ENCODE results near the gene TMEM145.
"Not testable (repeated sequence)": the region's sequence is repeated elsewhere in the genome, so short reads cannot be mapped to it uniquely, and the experiment has no call there.

The TMEM145 gene

DNA sequence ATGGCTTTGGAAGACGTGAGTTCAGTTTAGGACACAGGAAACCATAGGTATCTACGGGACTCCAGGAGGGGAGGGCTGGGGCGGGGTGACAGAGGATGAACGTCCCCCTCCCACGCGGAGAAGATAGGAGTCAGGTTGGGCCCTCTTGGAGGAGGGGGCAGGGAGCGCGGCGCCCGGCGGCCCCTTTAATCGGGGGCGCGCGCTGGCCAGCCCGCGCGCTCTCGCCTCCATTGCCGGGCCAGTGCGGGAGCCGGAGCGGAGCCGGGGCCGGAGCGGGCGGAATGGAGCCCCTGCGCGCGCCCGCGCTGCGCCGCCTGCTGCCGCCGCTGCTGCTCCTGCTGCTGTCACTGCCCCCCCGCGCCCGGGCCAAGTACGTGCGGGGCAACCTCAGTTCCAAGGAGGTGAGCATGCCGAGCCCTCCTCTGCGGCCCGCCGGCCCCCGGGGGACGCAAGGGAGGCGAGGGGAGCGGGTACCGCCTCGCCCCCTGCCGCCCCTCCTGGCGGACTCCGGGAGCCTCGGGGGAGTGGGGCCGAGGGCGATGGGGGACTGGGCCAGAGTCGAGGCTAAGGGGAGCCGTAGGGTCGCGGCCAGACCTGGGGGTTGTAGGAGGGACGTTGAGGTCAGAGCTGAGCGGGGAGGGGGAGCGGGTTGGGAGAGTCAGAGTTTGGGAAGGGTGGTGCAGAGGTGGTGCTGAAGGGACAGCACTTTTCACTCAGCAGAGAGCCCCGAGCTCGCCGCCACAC lies at the start of gene TMEM145:
TSS of gene TMEM145 (plus strand) at position 214 of the 744 bp plus-strand sequence. CDS start at position 282, 68 bp downstream.
- Histone ChIP-seq H3K27me3 (ENCODE audit: control insufficient read depth, insufficient read depth, low read length) (peaks cover 23% of the 10 kb centered on the region), H3K9ac (ENCODE audit: low read depth, low read length) (no peak within 1 kb of the TSS)

GRCh38 chr19:42266105-42266504 lies 47.0 kb upstream of the TMEM145 start:
- H3K4me1 ChIP-seq (ENCODE audit: control insufficient read depth, insufficient read depth, low read length); H3K9me3 ChIP-seq (ENCODE audit: control insufficient read depth, insufficient read depth, low read length); H3K27me3 ChIP-seq (ENCODE audit: control insufficient read depth, insufficient read depth, low read length); H3K36me3 ChIP-seq (ENCODE audit: control insufficient read depth, insufficient read depth, low read length); H3K4me3 ChIP-seq (ENCODE audit: low read depth, low read length); H3K9ac ChIP-seq (ENCODE audit: low read depth, low read length): not testable (repeated sequence)

More for the DNA sequence above, at the start of gene TMEM145:
- Histone ChIP-seq H3K4me1 (ENCODE audit: control insufficient read depth, insufficient read depth, low read length) (no peaks in the 10 kb centered on the region), H3K4me3 (ENCODE audit: low read depth, low read length) (peak within 1 kb of the TSS; percentile 66), H3K36me3 (ENCODE audit: control insufficient read depth, insufficient read depth, low read length) (no peaks in the 10 kb centered on the region), H3K9me3 (ENCODE audit: control insufficient read depth, insufficient read depth, low read length) (no peaks in the 10 kb centered on the region)

DNA sequence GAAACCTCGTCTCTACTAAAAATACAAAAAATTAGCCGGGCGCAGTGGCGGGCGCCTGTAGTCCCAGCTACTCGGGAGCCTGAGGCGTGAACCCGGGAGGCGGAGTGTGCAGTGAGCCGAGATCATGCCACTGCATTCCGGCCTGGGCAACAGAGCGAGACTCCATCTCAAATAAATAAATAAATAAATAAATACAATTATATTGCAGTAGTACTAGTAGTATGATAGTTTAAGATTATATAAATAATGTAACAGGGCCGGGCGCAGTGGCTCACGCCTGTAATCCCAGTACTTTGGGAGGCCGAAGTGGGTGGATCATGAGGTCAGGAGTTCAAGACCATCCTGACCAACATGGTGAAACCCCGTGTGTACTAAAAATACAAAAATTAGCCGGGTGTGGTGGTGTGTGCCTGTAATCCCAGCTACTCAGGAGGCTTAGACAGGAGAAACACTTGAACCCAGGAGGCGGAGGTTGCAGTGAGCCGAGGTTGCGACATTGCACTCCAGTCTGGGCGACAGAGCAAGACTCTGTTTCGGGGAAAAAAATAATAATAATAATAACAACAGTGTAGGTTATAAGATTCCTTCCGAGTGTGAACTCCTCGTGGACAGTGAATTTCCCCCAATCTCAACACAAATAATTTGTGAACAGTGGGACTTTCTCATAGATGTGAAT lies 46.0 kb upstream of the TMEM145 start:
- H3K27me3 ChIP-seq (ENCODE audit: control insufficient read depth, insufficient read depth, low read length); H3K36me3 ChIP-seq (ENCODE audit: control insufficient read depth, insufficient read depth, low read length); H3K9ac ChIP-seq (ENCODE audit: low read depth, low read length); H3K9me3 ChIP-seq (ENCODE audit: control insufficient read depth, insufficient read depth, low read length); H3K4me1 ChIP-seq (ENCODE audit: control insufficient read depth, insufficient read depth, low read length); H3K4me3 ChIP-seq (ENCODE audit: low read depth, low read length): not testable (repeated sequence)

DNA sequence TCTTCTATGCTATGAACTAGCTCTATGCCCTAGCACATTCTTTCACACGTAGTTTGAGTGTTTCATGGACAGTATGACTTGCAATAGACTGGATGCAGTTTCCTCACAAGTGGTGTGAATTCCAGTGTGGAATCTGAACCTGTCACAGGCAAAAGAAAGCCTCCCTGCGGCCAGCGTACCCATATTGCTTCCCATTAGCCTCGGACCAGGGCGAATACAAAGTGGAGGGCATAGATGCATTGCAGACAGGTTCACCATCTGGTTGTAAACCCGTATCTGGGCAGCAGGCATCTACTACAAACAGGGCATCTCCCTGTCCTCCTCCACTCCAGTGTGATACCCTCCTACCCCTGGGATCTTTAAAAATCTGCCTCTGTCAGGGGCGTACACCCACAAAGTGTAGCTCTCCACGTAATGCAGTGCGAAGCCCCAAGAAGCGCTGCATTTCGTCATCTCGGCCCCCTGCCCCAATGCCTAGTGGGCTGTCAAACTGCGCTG lies 45.4 kb upstream of the TMEM145 start:
- H3K4me1 ChIP-seq (ENCODE audit: control insufficient read depth, insufficient read depth, low read length) = peaks cover 8% of the 10 kb centered on the region
- H3K36me3 ChIP-seq (ENCODE audit: control insufficient read depth, insufficient read depth, low read length) = no peaks in the 10 kb centered on the region
- H3K9ac ChIP-seq (ENCODE audit: low read depth, low read length) = peak overlapping the region; percentile 17
- peak overlapping the region; percentile 77 for H3K4me3 ChIP-seq (ENCODE audit: low read depth, low read length)
- no peaks in the 10 kb centered on the region for H3K9me3 ChIP-seq (ENCODE audit: control insufficient read depth, insufficient read depth, low read length)
- H3K27me3 ChIP-seq (ENCODE audit: control insufficient read depth, insufficient read depth, low read length) = no peaks in the 10 kb centered on the region

- Histone ChIP-seq H3K36me3 (ENCODE audit: control insufficient read depth, insufficient read depth, low read length) (peaks cover 2% of the 10 kb centered on the region), H3K9me3 (ENCODE audit: control insufficient read depth, insufficient read depth, low read length) (no peaks in the 10 kb centered on the region), H3K4me3 (ENCODE audit: low read depth, low read length) (peak overlapping the region; percentile 94), H3K27me3 (ENCODE audit: control insufficient read depth, insufficient read depth, low read length) (no peaks in the 10 kb centered on the region), H3K9ac (ENCODE audit: low read depth, low read length) (peak overlapping the region; percentile 100), H3K4me1 (ENCODE audit: control insufficient read depth, insufficient read depth, low read length) (peaks cover 8% of the 10 kb centered on the region)
Measured at GRCh38 chr19:42268142-42268703, 44.9 kb upstream of the TMEM145 start.

- Histone ChIP-seq H3K4me3 (ENCODE audit: low read depth, low read length) (peak within 1 kb of the TSS; percentile 94), H3K4me1 (ENCODE audit: control insufficient read depth, insufficient read depth, low read length) (peaks cover 8% of the 10 kb centered on the region), H3K27me3 (ENCODE audit: control insufficient read depth, insufficient read depth, low read length) (no peaks in the 10 kb centered on the region), H3K9ac (ENCODE audit: low read depth, low read length) (peak within 1 kb of the TSS; percentile 100), H3K36me3 (ENCODE audit: control insufficient read depth, insufficient read depth, low read length) (peaks cover 8% of the 10 kb centered on the region), H3K9me3 (ENCODE audit: control insufficient read depth, insufficient read depth, low read length) (no peaks in the 10 kb centered on the region)
Measured at GRCh38 chr19:42268704-42269477, 44.2 kb upstream of the TMEM145 start, which contains the start of gene CIC. CIC (plus strand) TSS chr19:42269252; CDS start chr19:42271784, 2,532 bp downstream.

DNA sequence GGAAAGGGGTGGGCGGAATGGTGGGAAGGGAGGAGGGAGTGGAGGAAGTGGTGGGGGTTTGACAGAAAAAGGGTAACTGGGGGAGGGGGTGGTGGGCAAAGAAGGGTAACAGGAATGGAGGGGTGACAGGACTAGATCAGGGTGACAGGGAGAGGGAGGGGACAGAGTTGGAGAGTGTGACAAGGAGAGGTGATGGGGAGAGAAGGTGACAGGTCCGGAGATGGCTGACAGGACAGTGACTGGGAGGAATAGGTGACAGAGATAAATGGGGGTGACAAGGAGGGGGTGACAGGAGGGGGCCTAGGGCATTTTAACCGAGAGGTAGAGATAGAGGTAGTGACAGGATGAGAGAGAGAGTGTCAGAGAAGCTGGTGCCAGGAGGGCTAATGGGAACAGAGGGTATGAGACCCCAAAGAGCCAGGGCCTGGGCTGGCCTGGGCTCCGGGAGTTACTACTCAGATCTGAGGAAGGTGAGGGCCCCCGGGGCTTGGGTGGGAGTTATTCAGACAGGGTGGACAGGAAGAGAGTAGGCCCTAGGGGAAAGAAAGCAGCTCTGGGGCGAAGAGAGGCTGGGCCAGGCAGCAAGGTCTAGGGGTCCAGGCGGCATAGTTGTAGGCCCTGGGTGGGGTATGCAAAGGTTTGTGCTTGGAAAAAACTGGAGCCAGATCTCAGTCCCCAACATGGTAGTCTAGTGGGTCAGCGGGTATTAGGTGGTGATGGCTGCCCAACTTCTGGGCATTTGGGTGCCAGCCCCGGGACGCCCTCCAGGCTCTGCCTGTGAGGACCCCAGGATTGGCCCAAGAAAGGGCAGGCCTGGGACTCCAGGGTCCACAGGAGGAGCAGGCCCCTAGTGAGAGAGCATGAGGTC lies 43.4 kb upstream of the TMEM145 start:
- peak overlapping the region; percentile 64 for H3K4me3 ChIP-seq (ENCODE audit: low read depth, low read length)
- H3K9ac ChIP-seq (ENCODE audit: low read depth, low read length) = peak overlapping the region; percentile 54
- H3K4me1 ChIP-seq (ENCODE audit: control insufficient read depth, insufficient read depth, low read length) = peaks cover 8% of the 10 kb centered on the region

DNA sequence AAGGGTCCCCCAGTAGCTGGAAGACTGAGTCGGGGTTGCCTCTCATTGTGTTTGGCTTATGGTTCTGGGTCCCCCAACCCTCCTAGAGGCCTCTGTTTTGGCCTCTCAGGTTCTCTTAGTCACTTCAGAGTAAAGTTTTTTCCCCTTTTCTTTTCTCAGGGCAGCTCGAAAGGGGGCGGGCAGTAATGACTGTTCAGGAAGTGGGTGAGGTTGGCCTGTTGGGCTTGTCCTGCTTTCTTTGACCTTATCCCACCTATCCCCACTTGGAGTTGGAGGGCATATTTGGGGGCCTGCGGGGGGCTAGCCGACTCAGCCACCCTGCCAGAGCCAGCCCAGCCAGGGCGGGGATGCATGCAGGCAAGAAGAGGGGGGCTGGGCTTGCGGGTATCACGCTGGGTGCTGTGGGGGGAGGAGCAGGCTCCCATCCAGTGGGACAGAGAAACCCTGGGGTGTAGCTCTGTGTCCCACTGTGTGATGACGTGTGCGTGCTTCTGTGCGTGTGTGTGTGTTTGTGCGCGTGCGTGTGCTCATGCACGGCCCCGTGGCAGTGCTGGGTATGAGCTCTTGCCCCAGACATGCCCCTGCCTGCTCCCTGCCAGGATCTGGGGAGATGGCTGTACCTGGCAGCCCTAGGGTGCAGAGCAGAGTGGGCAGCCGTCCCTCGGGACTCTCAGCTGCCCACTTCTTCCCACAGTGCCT lies 42.6 kb upstream of the TMEM145 start:
- H3K9ac ChIP-seq (ENCODE audit: low read depth, low read length) = peak overlapping the region; percentile 54
- no peaks in the 10 kb centered on the region for H3K9me3 ChIP-seq (ENCODE audit: control insufficient read depth, insufficient read depth, low read length)
- H3K4me1 ChIP-seq (ENCODE audit: control insufficient read depth, insufficient read depth, low read length) = peaks cover 8% of the 10 kb centered on the region
- H3K27me3 ChIP-seq (ENCODE audit: control insufficient read depth, insufficient read depth, low read length) = no peaks in the 10 kb centered on the region
- peaks cover 12% of the 10 kb centered on the region for H3K36me3 ChIP-seq (ENCODE audit: control insufficient read depth, insufficient read depth, low read length)
- peak overlapping the region; percentile 35 for H3K4me3 ChIP-seq (ENCODE audit: low read depth, low read length)

More for the DNA sequence above, 43.4 kb upstream of the TMEM145 start:
- Histone ChIP-seq H3K36me3 (ENCODE audit: control insufficient read depth, insufficient read depth, low read length) (peaks cover 12% of the 10 kb centered on the region), H3K27me3 (ENCODE audit: control insufficient read depth, insufficient read depth, low read length) (no peaks in the 10 kb centered on the region), H3K9me3 (ENCODE audit: control insufficient read depth, insufficient read depth, low read length) (no peaks in the 10 kb centered on the region)

GRCh38 chr19:42271045-42271419 lies 42.1 kb upstream of the TMEM145 start:
- no peak overlapping the region for H3K4me3 ChIP-seq (ENCODE audit: low read depth, low read length)
- peaks cover 12% of the 10 kb centered on the region for H3K36me3 ChIP-seq (ENCODE audit: control insufficient read depth, insufficient read depth, low read length)
- H3K27me3 ChIP-seq (ENCODE audit: control insufficient read depth, insufficient read depth, low read length) = no peaks in the 10 kb centered on the region
- H3K9ac ChIP-seq (ENCODE audit: low read depth, low read length) = no peak overlapping the region
- H3K4me1 ChIP-seq (ENCODE audit: control insufficient read depth, insufficient read depth, low read length) = peaks cover 8% of the 10 kb centered on the region
- no peaks in the 10 kb centered on the region for H3K9me3 ChIP-seq (ENCODE audit: control insufficient read depth, insufficient read depth, low read length)

GRCh38 chr19:42271861-42272534 lies 41.1 kb upstream of the TMEM145 start:
- H3K36me3 ChIP-seq (ENCODE audit: control insufficient read depth, insufficient read depth, low read length) = peaks cover 12% of the 10 kb centered on the region
- H3K27me3 ChIP-seq (ENCODE audit: control insufficient read depth, insufficient read depth, low read length) = no peaks in the 10 kb centered on the region
- H3K4me3 ChIP-seq (ENCODE audit: low read depth, low read length) = no peak overlapping the region
- peaks cover 8% of the 10 kb centered on the region for H3K4me1 ChIP-seq (ENCODE audit: control insufficient read depth, insufficient read depth, low read length)
- no peak overlapping the region for H3K9ac ChIP-seq (ENCODE audit: low read depth, low read length)
- no peaks in the 10 kb centered on the region for H3K9me3 ChIP-seq (ENCODE audit: control insufficient read depth, insufficient read depth, low read length)
